Prostate gland (tissue), 2 donors: ENCODE measurements around the gene LRRC66. TPM values are rescaled to one million over a fixed set of nuclear protein-coding genes. Genes with fewer than 3 reads are reported as not detected.

Experiments
- DNase-seq: peaks from one replicate; pipeline ENCODE4 v3.0.0-alpha.2; 2019; ENCODE audit warnings: low spot score
- H3K27ac ChIP-seq, 2 donors: fragments of 200-600 bp; sonication (generic); 2 replicates each; pipeline ENCODE4 v1.5.1; 2017 to 2019
- H3K27me3 ChIP-seq: fragments of 200-600 bp; sonication (generic); replicated peaks from 2 replicates; pipeline ENCODE4 v1.5.1; 2019; ENCODE audit not compliant: insufficient read depth
- H3K36me3 ChIP-seq, 2 donors: fragments of 200-600 bp; sonication (generic); 1 replicate in 1 of 2; 2 replicates in 1 of 2; pipeline versions ENCODE4 v1.5.1 to v1.8.1; 2017 to 2019
- H3K4me1 ChIP-seq: fragments of 200-600 bp; sonication (generic); replicated peaks from 2 replicates; pipeline ENCODE4 v1.5.1; 2019
- H3K4me3 ChIP-seq, 2 donors: fragments of 200-600 bp; sonication (generic); 2 replicates each; pipeline ENCODE4 v1.5.1; 2017 to 2019
- H3K9me3 ChIP-seq: fragments of 200-600 bp; sonication (generic); 2 replicates; pipeline ENCODE4 v1.5.1; 2017
- POLR2A ChIP-seq: fragments of 450-650 bp; IDR thresholded peaks from one replicate; pipeline ENCODE4 v1.6.1; 2016; ENCODE audit warnings: antibody characterized with exemption, mild to moderate bottlenecking
- POLR2AphosphoS5 ChIP-seq: sonication (generic); formaldehyde crosslinking; IDR thresholded peaks from one replicate; pipeline ENCODE4 v1.6.1; 2017; ENCODE audit warnings: antibody characterized with exemption
- WGBS: methylation state at CpG from one replicate; pipeline ENCODE4 v1.1.5; 2018; 5-methylcytosine and 5-hydroxymethylcytosine counted together
- intact Hi-C: fragments of 100-400 bp; cut with DNase I; formaldehyde crosslinking; loops from one replicate; pipeline ENCODE4 v1.14.2; 2022
- total RNA-seq, 2 donors: library from RNA; depleted of rRNA; stranded (reverse); fragments of >200 nt; gene quantifications; one replicate each; pipeline ENCODE4 v1.1.0, GENCODE V29; 2016
- TF ChIP-seq, protein P1 (sequence below), 4 experiments: fragments of 200-600 bp in 2 of 4; fragments of 450-650 bp in 2 of 4; sonication (generic) in 2 of 4; IDR thresholded peaks; 1 replicate in 3 of 4; 2 replicates in 1 of 4; pipeline ENCODE4 v1.5.1; 2016 to 2019; ENCODE audit warnings: antibody characterized with exemption in 4 of 4, mild to moderate bottlenecking in 2 of 4, moderate library complexity in 2 of 4

The LRRC66 gene
- total RNA-seq, 2 donors from 2014 or later, result 0.23 TPM; not detected in 1

DNA sequence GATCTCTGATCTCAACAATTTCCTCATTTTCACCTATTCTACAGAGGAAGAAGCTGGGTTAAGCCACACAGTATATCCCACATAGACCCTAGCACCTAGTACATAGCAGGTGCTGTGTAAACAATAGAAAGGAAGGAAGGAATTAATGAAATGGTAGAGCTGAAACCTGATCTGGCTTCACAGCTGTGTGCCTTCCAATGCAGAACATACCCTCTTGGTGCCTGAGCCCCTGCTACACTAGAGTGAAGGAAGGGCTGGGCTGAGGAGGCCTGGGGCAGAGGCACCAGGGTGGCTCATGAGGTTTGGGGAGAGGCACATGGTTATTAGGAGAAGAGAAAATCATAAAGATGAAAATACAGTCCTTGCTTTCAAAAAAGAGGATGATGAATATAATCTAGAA is 21.3 kb downstream of the LRRC66 start:
- no peaks in the 10 kb centered on the region for H3K4me1 ChIP-seq
- intact Hi-C loops, result no loop called here
- H3K27ac ChIP-seq, result no peak overlapping the region
- H3K36me3 ChIP-seq, result no peaks in the 10 kb centered on the region
- H3K4me3 ChIP-seq, result no peak overlapping the region
- no peaks in the 10 kb centered on the region for H3K9me3 ChIP-seq
- no peaks in the 10 kb centered on the region for H3K27me3 ChIP-seq
- TF ChIP-seq POLR2AphosphoS5 (no peak), POLR2A (no peak)
- TF ChIP-seq, protein P1, sequence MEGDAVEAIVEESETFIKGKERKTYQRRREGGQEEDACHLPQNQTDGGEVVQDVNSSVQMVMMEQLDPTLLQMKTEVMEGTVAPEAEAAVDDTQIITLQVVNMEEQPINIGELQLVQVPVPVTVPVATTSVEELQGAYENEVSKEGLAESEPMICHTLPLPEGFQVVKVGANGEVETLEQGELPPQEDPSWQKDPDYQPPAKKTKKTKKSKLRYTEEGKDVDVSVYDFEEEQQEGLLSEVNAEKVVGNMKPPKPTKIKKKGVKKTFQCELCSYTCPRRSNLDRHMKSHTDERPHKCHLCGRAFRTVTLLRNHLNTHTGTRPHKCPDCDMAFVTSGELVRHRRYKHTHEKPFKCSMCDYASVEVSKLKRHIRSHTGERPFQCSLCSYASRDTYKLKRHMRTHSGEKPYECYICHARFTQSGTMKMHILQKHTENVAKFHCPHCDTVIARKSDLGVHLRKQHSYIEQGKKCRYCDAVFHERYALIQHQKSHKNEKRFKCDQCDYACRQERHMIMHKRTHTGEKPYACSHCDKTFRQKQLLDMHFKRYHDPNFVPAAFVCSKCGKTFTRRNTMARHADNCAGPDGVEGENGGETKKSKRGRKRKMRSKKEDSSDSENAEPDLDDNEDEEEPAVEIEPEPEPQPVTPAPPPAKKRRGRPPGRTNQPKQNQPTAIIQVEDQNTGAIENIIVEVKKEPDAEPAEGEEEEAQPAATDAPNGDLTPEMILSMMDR (IDR thresholded peaks at IDR 0.05), result no peak
- no peak for DNase-seq

DNA sequence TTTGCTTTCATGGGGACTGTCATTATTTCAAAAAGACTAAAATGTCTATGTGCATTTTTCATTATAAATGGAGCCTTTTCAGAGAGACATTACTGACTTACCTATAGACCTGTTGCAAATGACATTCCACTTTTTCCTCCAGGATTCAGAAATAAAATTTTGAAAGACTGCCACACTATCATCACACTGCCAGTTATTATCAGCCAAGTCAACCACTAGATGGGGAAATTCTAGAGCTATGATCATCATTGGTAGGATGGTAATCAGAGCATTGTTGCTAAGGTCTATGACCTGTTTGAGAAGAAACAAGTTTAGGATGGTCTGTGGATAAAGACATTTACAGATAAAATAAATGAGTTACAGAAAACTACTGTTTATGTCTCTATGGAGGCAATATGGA is 22.5 kb downstream of the LRRC66 start:
- Histone ChIP-seq H3K27ac (no peak overlapping the region), H3K36me3 (no peaks in the 10 kb centered on the region), H3K9me3 (no peaks in the 10 kb centered on the region), H3K4me3 (no peak overlapping the region), H3K27me3 (no peaks in the 10 kb centered on the region), H3K4me1 (no peaks in the 10 kb centered on the region)
- intact Hi-C loops, result no loop called here
- TF ChIP-seq, protein P1 (IDR thresholded peaks at IDR 0.05), result no peak
- no peak for TF ChIP-seq POLR2A
- no peak for DNase-seq

DNA sequence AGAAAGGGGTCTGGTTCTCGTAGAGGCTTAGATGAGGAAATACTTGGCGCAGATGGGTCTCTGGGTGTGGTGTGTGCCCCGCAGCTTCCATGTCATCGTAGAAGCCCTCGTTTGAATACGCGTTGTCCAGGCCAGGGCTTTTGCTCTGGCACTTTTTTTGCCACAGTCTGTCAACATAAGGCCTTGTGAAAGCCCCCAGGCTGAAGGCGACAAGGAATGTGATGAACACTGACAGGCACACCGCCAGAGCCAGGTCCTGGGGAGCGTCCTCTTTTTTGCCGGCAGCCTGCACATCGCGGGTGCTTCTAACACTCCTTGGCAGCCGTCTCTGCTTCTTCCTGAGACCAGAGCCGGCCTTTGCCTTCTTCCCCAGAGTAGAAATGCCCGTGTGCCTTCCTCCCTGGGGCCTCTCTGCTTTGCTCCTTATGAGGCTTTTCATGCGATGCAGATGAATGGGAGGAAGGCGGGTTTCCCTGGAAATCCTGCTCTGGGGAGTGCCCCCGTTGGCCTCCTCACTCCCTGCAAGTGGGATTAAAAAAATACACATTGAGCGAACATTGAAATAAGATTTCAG is 24.4 kb downstream of the LRRC66 start:
- TF ChIP-seq POLR2A (no peak), POLR2AphosphoS5 (no peak)
- TF ChIP-seq, protein P1 (IDR thresholded peaks at IDR 0.05), result no peak
- intact Hi-C loops, result no loop called here
- H3K4me3 ChIP-seq, result no peak overlapping the region
- H3K27me3 ChIP-seq, result no peaks in the 10 kb centered on the region
- WGBS, result 73% methylated on average over 20 of the region's 20 CpGs
- H3K4me1 ChIP-seq, result no peaks in the 10 kb centered on the region
- DNase-seq, result no peak
- H3K27ac ChIP-seq, result no peak overlapping the region
- no peaks in the 10 kb centered on the region for H3K36me3 ChIP-seq
- H3K9me3 ChIP-seq, result no peaks in the 10 kb centered on the region

DNA sequence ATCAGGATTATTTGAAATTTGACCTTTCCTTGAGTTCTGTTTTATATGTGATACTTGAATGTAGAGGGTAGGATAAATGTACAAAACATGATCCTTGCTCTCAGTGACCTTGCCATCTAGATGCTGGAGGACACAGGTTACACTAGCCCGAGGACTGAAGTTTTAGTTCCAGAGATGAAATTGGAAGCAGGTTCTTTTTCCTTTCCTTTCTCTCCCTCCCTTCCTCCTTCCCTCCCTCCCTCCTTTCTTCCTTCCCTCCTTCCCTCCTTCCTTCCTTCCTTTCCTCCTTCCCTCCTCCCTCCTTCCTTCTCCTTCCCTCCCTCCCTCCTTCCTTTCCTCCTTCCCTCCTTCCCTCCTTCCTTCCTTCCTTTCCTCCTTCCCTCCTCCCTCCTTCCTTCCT is 54.3 kb downstream of the LRRC66 start:
- no peak for DNase-seq
- Histone ChIP-seq H3K27ac (no peak overlapping the region), H3K36me3 (no peaks in the 10 kb centered on the region), H3K9me3 (no peaks in the 10 kb centered on the region), H3K4me1 (no peaks in the 10 kb centered on the region), H3K4me3 (no peak overlapping the region), H3K27me3 (no peaks in the 10 kb centered on the region)
- 81% methylated on average over 1 of the region's 1 CpG for WGBS
- TF ChIP-seq POLR2AphosphoS5, result no peak
- TF ChIP-seq, protein P1 (IDR thresholded peaks at IDR 0.05), result no peak
- TF ChIP-seq POLR2A, result no peak
- intact Hi-C loops, result no loop called here

DNA sequence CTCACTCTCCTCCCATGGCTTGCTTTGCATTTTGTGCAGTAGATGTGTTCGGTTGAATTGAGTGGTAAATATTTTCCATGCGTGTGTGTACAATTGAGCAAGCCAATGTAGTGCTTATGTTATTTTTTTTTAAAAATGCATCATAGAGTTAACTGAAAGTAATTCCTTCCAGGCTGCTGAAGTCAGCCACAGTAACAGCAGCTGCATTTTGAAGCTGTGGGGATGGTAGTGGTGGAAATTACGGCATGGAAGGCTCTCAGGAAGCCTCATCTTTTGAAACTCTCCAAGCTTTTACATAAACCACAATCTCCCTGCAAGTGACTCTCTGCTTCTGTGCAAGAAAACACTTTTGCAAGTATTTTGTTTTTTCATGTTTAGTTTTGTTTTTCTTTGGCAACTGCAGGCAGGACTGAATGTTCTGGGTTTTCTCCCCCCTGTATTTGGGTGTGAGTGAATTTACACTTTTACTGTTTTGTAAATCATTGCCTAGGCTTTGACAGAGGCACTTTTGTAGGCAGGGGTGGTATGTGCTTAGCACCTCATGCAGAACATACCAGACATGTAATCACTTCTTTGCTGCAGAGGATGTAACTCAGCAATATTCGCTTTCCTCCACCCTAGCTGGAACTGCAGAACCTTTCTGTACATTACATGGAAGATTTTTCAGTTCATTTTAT is 56.2 kb downstream of the LRRC66 start:
- no peaks in the 10 kb centered on the region for H3K36me3 ChIP-seq
- H3K4me1 ChIP-seq, result no peaks in the 10 kb centered on the region
- intact Hi-C loops, result no loop called here
- TF ChIP-seq POLR2AphosphoS5 (no peak), POLR2A (no peak)
- TF ChIP-seq, protein P1 (IDR thresholded peaks at IDR 0.05), result no peak
- no peak overlapping the region for H3K4me3 ChIP-seq
- H3K27ac ChIP-seq, result no peak overlapping the region
- WGBS, result 65% methylated on average over 4 of the region's 4 CpGs
- H3K9me3 ChIP-seq, result no peaks in the 10 kb centered on the region
- no peaks in the 10 kb centered on the region for H3K27me3 ChIP-seq
- DNase-seq, result no peak
